Activated naive CD8-positive, alpha-beta T cell treated with anti-CD3 and anti-CD28 coated beads for 36 hours (primary cell): ENCODE data around the gene MYLIP. TPM values are rescaled to one million over a fixed set of nuclear protein-coding genes. Genes with fewer than 3 reads are reported as not detected.

Source experiments
- DNase-seq: peaks from one replicate; pipeline ENCODE4 v3.0.0; 2021
- H3K27ac Mint-ChIP-seq: one replicate; pipeline ENCODE4 v1.8.0; 2022; ENCODE audit warnings: mild to moderate bottlenecking, moderate library complexity, mixed read lengths
- H3K27me3 Mint-ChIP-seq: one replicate; pipeline ENCODE4 v1.8.0; 2022; ENCODE audit warnings: mild to moderate bottlenecking, mixed read lengths
- H3K36me3 Mint-ChIP-seq: one replicate; pipeline ENCODE4 v1.8.0; 2021; ENCODE audit warnings: mild to moderate bottlenecking, mixed read lengths
- H3K4me1 Mint-ChIP-seq: one replicate; pipeline ENCODE4 v1.8.0; 2021; ENCODE audit warnings: mixed read lengths
- H3K4me3 Mint-ChIP-seq: one replicate; pipeline ENCODE4 v1.8.0; 2022; ENCODE audit warnings: mild to moderate bottlenecking, moderate library complexity, mixed read lengths
- H3K9me3 Mint-ChIP-seq: one replicate; pipeline ENCODE4 v1.8.0; 2022; ENCODE audit warnings: mixed read lengths
- total RNA-seq, 2 experiments: library from RNA; stranded (reverse); gene quantifications; one replicate each; pipeline ENCODE4 v1.2.3, GENCODE V29; 2021

The MYLIP gene
- total RNA-seq, 2 experiments from 2014 or later, result 8.4 to 10.0 TPM

DNA sequence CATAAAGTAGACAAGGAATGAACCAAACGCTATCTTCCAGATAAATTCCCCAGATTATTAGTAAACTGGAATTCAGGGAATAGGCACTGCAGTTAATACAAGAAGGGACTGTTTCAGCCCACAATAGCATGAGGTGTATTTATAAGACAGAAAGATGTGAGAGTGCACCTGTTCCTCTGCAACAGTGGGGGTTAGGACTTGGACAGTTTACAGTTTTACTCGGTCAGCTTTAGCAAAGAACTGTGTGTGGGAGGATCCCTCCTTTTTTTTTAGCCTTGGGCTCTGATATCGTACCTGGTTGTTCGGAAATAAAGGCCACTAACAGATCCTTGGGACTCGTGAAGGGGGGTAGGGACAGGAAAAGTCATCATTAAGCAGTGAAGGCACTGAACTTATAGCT is 2.0 kb upstream of the MYLIP start:
- Mint-ChIP-seq H3K9me3 (no peaks in the 10 kb centered on the region), H3K36me3 (peaks cover 6% of the 10 kb centered on the region), H3K4me3 (no peak overlapping the region), H3K27me3 (peaks cover 15% of the 10 kb centered on the region), H3K4me1 (peaks cover 14% of the 10 kb centered on the region), H3K27ac (no peak overlapping the region)
- no peak for DNase-seq

DNA sequence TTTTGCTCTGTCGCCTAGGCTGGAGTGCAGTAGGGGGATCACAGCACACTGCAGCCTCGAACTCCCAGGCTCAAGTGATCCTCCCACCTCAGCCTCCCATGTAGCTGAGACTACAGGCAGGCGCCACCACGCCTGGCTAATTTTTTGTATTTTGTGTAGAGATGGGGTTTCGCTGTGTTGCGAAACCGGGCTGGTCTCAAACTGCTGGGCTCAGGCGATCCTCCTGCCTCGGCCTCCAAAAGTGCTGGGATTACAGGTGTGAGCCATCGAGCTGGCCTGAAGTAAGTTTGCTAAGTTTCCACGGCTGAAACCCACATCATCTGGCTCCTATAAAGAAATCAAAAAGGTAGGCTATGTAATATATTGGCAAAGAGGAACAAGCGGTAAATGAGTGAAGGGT is 1.4 kb upstream of the MYLIP start:
- peak overlapping the region; percentile 70 for H3K27ac Mint-ChIP-seq
- H3K4me1 Mint-ChIP-seq, result peaks cover 17% of the 10 kb centered on the region
- peaks cover 6% of the 10 kb centered on the region for H3K36me3 Mint-ChIP-seq
- no peak for DNase-seq
- no peaks in the 10 kb centered on the region for H3K9me3 Mint-ChIP-seq
- H3K4me3 Mint-ChIP-seq, result peak overlapping the region; percentile 63
- peaks cover 15% of the 10 kb centered on the region for H3K27me3 Mint-ChIP-seq

DNA sequence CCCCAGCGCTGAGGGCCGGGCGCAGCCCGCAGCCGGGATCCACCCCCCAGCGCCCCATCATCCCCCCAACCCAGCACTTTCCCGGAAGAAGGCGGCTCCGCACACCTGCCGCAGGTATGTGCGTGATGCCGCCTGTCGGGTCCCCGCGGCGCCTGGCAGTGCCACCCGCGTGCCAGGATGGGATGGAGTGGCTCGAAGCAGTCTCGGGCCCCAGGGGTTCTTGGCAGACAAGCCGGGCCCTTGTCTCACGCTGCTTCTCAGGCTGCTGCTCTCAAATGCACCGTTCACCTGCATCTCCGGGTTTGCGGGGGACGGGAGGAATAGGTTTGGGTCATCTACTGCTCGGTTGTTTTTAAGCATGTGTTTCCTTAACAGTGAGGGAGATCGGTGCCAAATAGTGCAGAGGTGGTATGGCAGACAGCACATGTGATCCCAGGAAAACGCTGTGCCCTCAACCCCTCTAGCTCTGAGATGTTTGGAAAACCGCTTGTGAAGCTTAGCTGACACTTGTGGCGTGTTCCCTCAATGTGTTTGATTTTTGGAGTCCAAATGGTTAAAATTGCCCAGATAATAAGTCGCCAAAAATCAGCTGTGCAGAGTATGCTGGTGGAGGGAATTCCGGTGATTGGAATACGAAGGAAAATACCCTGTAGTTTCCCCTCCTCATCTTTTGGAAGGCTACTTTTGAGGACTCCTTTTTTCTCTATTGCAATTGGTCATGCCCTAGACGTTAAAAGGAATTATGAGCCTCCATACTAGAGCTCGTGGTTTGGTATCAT is 926 bp downstream of the MYLIP start:
- Mint-ChIP-seq H3K9me3 (no peaks in the 10 kb centered on the region), H3K4me3 (peak overlapping the region; percentile 90), H3K36me3 (peaks cover 14% of the 10 kb centered on the region), H3K27me3 (peaks cover 12% of the 10 kb centered on the region), H3K27ac (peak overlapping the region; percentile 91), H3K4me1 (peaks cover 35% of the 10 kb centered on the region)
- DNase-seq, result peak; percentile 33

- no peak for DNase-seq
- Mint-ChIP-seq H3K4me3 (peak overlapping the region; percentile 90), H3K36me3 (peaks cover 18% of the 10 kb centered on the region), H3K9me3 (no peaks in the 10 kb centered on the region), H3K27me3 (peaks cover 12% of the 10 kb centered on the region), H3K27ac (peak overlapping the region; percentile 91), H3K4me1 (peaks cover 42% of the 10 kb centered on the region)
These were observed 1.6 kb downstream of the MYLIP start for GRCh38 chr6:16130437-16130891.

DNA sequence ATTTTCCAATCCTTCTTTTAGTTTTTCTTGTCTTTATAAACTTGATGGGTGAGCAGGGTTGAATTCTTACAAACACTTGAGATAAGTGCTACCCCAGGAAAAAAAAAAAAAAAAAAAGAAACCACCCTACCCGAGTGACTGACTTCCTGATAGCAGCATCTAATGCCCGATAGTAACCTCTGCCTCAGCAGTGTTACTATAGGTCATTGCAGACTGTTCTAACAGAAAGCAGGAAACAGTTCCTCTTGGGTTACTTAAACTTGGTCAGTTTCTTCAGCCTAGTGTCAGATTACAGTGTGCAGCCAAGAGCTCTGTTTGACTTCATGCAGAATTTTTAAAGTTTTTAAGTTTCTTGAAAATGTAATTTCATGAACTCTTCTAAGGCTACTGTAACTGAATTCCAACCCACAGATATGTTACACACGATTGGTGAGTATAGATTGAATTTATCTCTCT is 2.1 kb downstream of the MYLIP start:
- Mint-ChIP-seq H3K4me3 (peak overlapping the region; percentile 90), H3K27ac (peak overlapping the region; percentile 91), H3K9me3 (no peaks in the 10 kb centered on the region), H3K4me1 (peaks cover 44% of the 10 kb centered on the region), H3K36me3 (peaks cover 18% of the 10 kb centered on the region), H3K27me3 (peaks cover 12% of the 10 kb centered on the region)
- DNase-seq, result peak; percentile 28

- H3K4me1 Mint-ChIP-seq, result peaks cover 60% of the 10 kb centered on the region
- H3K27me3 Mint-ChIP-seq, result peaks cover 3% of the 10 kb centered on the region
- H3K27ac Mint-ChIP-seq, result peak overlapping the region; percentile 68
- H3K4me3 Mint-ChIP-seq, result peak overlapping the region; percentile 45
- no peaks in the 10 kb centered on the region for H3K9me3 Mint-ChIP-seq
- no peak for DNase-seq
- H3K36me3 Mint-ChIP-seq, result peaks cover 17% of the 10 kb centered on the region
These were observed 4.0 kb downstream of the MYLIP start for GRCh38 chr6:16132909-16133308.

DNA sequence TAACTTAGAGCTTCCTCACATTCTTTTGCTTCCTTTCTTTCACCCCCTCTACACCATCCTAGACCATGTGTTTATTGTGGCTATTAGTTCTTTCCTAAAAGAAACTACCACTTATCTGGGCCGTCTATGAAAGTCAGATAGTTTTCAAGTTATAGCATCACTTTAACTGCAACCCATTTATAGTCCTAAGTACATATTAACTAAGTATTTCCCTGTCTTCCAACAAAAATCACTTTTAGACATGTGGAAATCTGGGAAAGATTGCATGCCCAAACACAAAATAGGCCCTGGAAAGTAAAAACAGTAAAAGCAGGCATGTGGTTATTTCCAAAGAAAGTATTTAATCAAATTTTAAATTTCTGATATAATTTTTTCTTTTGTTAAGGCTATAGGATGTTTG is 5.5 kb downstream of the MYLIP start:
- Mint-ChIP-seq H3K4me3 (no peak overlapping the region), H3K27ac (peak overlapping the region; percentile 1), H3K36me3 (peaks cover 24% of the 10 kb centered on the region), H3K4me1 (peaks cover 71% of the 10 kb centered on the region), H3K27me3 (no peaks in the 10 kb centered on the region), H3K9me3 (no peaks in the 10 kb centered on the region)
- DNase-seq, result no peak

DNA sequence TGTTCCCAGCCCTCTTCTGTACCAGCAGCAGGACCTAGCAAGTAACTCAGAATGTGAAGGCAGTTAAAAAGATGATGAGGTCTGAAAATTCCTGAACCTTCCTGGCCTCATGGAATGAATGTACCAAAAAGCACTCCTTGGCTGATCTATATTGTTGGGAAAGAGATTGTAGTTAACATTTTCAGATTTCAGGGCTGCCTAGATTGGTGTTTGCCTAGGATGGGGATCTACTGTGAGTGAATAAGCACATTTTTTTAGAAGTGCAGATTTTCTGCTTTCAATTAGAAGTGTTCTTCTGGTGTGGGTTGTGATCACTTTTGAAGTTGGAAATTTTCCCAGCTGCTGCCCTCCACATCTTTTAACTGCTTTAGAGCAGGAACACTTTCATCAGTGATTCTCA is 6.2 kb downstream of the MYLIP start:
- no peak for DNase-seq
- H3K27me3 Mint-ChIP-seq, result no peaks in the 10 kb centered on the region
- no peak overlapping the region for H3K4me3 Mint-ChIP-seq
- peaks cover 26% of the 10 kb centered on the region for H3K36me3 Mint-ChIP-seq
- peak overlapping the region; percentile 75 for H3K27ac Mint-ChIP-seq
- H3K9me3 Mint-ChIP-seq, result no peaks in the 10 kb centered on the region
- H3K4me1 Mint-ChIP-seq, result peaks cover 77% of the 10 kb centered on the region

DNA sequence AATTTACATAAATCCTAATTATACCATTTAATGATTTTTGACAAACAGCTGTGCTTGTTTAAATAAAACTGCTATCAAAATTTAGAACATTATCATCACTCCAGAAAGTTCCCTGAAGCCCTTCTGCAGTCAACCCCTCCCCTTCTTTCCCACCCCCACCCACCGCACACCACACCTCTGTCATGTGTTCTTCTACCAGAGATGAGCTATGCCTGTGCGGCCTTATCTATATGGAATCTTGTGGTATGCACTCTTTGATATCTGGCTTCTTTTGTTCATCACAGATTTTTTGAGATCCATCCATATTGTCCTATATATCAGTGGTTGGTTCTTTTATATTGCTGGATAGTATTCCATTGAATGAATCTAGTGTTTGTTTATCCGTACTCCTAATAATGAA is 7.2 kb downstream of the MYLIP start:
- Mint-ChIP-seq H3K27ac (peak overlapping the region; percentile 92), H3K36me3 (peaks cover 32% of the 10 kb centered on the region), H3K9me3 (no peaks in the 10 kb centered on the region), H3K4me3 (peak overlapping the region; percentile 72), H3K27me3 (no peaks in the 10 kb centered on the region), H3K4me1 (peaks cover 85% of the 10 kb centered on the region)
- DNase-seq, result no peak

DNA sequence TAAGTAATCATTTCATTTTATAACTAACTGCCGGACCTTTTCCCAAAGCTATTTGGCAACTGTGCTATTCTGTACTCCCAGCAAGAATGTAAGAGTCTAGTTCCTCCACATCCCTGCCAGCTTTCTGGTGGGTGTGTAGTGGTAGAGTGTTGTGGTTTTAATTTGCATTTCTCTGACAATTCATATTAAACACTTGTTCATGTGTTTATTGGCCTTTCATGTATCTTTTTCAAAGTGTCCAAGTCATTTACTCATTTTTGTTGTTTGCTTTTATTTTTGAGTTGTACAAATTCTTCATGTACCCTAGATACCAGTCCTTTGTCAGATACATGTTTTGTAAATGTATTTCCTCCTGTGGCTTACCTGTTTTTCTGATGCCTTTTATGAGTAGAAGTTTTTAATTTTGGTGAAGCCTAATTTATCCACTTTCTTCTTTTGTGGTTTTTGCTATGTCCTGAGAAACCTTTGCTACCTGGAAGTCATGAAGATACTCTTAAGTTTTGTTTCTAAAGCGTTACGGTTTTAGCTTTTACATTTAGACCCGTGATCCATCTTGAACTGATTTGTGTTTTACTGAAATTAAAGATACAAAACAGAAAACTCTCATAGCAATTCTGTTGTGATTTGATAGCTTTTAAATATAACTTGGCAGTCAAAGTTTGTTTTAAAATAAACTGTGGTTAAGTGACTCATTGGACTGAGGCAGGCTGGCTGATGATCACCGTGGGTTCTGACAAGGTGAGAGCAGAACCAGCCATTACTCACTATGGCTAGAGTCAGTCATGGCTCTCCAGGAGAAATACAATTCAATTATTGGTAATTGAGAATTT is 8.0 kb downstream of the MYLIP start:
- H3K9me3 Mint-ChIP-seq, result no peaks in the 10 kb centered on the region
- H3K4me3 Mint-ChIP-seq, result peak overlapping the region; percentile 72
- H3K27ac Mint-ChIP-seq, result peak overlapping the region; percentile 92
- H3K4me1 Mint-ChIP-seq, result peaks cover 78% of the 10 kb centered on the region
- DNase-seq, result peak; percentile 48
- H3K27me3 Mint-ChIP-seq, result no peaks in the 10 kb centered on the region
- H3K36me3 Mint-ChIP-seq, result peaks cover 37% of the 10 kb centered on the region

- peak overlapping the region; percentile 92 for H3K27ac Mint-ChIP-seq
- no peaks in the 10 kb centered on the region for H3K27me3 Mint-ChIP-seq
- DNase-seq, result no peak
- peaks cover 41% of the 10 kb centered on the region for H3K36me3 Mint-ChIP-seq
- H3K4me1 Mint-ChIP-seq, result peaks cover 76% of the 10 kb centered on the region
- no peaks in the 10 kb centered on the region for H3K9me3 Mint-ChIP-seq
- peak overlapping the region; percentile 72 for H3K4me3 Mint-ChIP-seq
These were observed 8.5 kb downstream of the MYLIP start for GRCh38 chr6:16137451-16137801.

DNA sequence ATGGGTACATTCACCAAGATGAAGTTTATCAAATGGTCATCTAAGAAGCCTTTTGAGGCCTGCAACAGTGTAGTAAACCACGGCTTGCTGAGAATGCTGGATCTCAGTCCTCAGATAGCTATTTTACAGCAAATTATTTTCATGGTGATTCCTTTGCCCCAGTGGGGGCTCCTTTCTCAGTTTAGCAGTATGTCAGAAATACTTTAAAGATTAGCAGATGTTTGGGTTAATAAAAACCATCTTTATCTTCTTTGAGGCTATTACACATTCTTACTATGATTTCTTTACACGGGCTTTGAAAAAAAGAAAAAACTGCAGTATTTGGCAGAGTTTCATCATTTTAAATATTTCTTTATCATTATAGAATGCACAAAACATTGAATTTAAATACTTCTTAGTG is 10.7 kb downstream of the MYLIP start:
- H3K27me3 Mint-ChIP-seq, result no peaks in the 10 kb centered on the region
- peaks cover 45% of the 10 kb centered on the region for H3K36me3 Mint-ChIP-seq
- no peak overlapping the region for H3K27ac Mint-ChIP-seq
- H3K4me1 Mint-ChIP-seq, result peaks cover 63% of the 10 kb centered on the region
- DNase-seq, result no peak
- H3K9me3 Mint-ChIP-seq, result peaks cover 2% of the 10 kb centered on the region
- H3K4me3 Mint-ChIP-seq, result no peak overlapping the region

- Mint-ChIP-seq H3K4me1 (peaks cover 55% of the 10 kb centered on the region), H3K4me3 (no peak overlapping the region), H3K36me3 (peaks cover 41% of the 10 kb centered on the region), H3K27ac (no peak overlapping the region), H3K9me3 (peaks cover 2% of the 10 kb centered on the region), H3K27me3 (no peaks in the 10 kb centered on the region)
- DNase-seq, result no peak
These were observed 11.7 kb downstream of the MYLIP start for GRCh38 chr6:16140607-16141006.

DNA sequence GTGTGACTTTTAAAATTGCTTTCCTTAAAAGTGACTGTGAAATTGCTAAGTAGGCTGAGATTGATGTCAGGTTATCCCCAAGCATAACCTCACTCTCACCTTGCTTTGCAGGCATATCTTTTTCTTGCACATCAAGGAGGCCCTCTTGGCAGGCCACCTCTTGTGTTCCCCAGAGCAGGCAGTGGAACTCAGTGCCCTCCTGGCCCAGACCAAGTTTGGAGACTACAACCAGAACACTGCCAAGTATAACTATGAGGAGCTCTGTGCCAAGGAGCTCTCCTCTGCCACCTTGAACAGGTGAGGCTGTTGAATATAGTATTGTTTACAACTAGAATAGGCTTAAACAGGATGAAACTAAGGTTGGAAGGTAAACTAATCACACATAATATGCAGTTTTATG is 12.6 kb downstream of the MYLIP start:
- peaks cover 49% of the 10 kb centered on the region for H3K36me3 Mint-ChIP-seq
- H3K4me1 Mint-ChIP-seq, result peaks cover 47% of the 10 kb centered on the region
- no peak for DNase-seq
- H3K27me3 Mint-ChIP-seq, result no peaks in the 10 kb centered on the region
- H3K27ac Mint-ChIP-seq, result no peak overlapping the region
- H3K9me3 Mint-ChIP-seq, result peaks cover 2% of the 10 kb centered on the region
- no peak overlapping the region for H3K4me3 Mint-ChIP-seq

DNA sequence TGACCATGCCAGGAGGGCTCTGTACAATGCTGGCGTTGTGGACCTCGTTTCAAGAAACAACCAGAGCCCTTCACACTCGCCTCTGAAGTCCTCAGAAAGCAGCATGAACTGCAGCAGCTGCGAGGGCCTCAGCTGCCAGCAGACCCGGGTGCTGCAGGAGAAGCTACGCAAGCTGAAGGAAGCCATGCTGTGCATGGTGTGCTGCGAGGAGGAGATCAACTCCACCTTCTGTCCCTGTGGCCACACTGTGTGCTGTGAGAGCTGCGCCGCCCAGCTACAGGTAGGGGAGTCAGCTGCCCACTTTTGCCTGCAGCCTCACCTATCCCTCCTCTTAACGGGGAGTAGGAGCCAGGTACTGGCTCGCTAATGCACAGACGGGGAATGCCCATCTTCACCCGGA is 16.2 kb downstream of the MYLIP start:
- peaks cover 2% of the 10 kb centered on the region for H3K9me3 Mint-ChIP-seq
- peaks cover 59% of the 10 kb centered on the region for H3K36me3 Mint-ChIP-seq
- H3K4me3 Mint-ChIP-seq, result no peak overlapping the region
- H3K4me1 Mint-ChIP-seq, result peaks cover 14% of the 10 kb centered on the region
- DNase-seq, result no peak
- no peaks in the 10 kb centered on the region for H3K27me3 Mint-ChIP-seq
- H3K27ac Mint-ChIP-seq, result no peak overlapping the region
